Fibroblast of gingiva (primary cell): ENCODE results near the gene KCNMB1.

Experiments used
- DNase-seq: peaks from one replicate; pipeline ENCODE4 v3.0.0-alpha.2; 2011; ENCODE audit warnings: low read depth

KCNMB1 gene

DNA sequence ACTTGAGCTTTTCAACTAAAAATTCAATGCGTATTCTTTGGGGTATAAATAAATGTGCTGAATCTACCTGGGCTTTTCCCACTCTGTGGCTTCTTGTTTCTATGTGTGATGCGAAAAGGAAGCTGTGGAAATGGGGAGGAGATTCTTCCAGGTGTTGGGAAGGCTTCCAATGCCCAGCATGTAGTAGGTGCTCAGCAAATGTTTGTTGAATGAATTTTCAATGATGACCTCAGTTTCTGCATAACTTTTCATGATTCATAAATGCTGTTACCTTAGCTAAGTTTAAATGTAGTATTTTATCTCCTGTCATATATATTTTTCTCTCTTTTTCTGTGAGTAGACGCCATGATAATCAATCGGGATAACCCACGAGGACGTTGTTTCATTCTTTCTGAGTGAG is 25.6 kb upstream of the KCNMB1 start:
- no peak for DNase-seq

DNA sequence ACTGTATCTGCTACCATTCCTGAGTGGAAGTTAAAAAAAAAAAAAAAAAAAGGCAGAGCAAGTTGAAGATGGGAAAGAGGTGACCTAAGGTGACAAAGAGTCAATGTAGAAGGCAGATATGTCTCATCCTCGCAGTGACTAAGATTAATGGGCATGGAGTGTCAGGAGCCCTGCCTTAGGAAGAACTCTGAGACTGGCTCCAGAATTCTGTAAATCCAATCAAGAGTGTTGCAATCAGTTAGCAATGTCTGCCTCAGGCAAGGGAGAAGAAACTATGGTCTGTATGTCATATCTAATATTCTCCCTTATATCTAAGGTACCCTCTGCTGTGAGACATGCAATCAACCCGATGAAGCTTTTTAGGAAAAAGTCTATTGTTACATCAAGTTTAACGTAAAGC is 24.7 kb upstream of the KCNMB1 start:
- no peak for DNase-seq

DNA sequence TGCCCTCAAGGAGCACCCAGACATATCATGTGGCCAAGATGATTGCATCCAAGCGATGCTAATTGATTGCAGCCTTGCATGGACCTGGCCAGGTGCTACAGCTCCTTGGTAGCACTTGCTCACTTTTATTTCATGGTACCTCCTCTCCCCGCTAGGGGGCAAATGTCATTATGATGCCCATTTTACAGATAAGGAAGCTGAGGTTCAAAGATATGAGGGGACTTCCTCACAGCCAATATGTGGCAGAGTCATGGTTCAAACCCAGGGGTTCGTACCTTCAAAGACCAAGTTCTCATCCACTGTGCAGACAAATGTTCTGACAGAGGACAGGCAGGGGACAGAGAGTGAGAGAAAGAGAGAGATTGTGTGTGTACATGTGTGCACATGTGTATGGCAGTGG is 21.9 kb upstream of the KCNMB1 start:
- DNase-seq: no peak

- no peak for DNase-seq
These were observed 21.2 kb upstream of the KCNMB1 start for GRCh38 chr5:170410401-170410800.

- no peak for DNase-seq
These were observed 19.9 kb upstream of the KCNMB1 start for GRCh38 chr5:170408877-170409660.

DNA sequence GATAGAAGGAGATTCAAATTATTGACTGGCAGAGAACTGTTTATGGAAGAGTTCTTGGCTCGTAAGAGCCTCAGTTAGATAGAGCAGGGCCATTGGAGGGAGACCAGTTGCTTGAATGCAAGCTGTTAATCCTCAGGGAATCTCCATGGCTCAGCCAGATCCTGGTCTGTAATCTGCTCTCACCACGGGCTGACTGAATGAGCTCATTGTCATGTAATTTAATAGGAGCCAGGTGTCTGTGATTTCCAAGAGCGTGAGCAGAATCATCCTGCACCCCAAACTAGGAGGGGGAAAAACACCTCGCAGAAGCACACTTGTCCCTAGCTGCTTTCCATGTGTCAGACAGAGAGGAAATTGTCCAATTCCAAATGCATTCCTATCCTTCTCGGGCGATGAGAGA is 19.1 kb upstream of the KCNMB1 start:
- no peak for DNase-seq

DNA sequence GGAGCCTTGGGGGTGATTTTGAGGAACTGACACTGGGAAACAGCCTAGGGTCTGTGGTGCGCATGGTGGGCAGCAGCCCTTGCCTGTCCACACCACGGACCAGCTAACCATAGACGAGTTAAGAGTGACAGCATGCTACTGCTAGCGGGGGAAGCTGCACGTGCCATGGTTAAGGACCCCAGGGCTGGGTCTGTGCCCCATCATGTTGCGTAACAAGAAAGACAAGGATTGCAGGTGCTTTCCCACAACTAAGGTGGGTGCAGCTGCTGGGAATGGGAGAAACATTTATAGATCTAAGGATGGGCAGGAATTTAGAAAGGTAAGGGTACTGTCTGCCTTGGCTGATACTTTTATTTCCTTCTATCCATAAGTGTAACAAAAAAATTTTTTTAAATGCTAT is 17.9 kb upstream of the KCNMB1 start:
- DNase-seq: no peak

GRCh38 chr5:170405817-170406216 is 16.6 kb upstream of the KCNMB1 start:
- no peak for DNase-seq

GRCh38 chr5:170404398-170404797 is 15.2 kb upstream of the KCNMB1 start:
- no peak for DNase-seq

DNA sequence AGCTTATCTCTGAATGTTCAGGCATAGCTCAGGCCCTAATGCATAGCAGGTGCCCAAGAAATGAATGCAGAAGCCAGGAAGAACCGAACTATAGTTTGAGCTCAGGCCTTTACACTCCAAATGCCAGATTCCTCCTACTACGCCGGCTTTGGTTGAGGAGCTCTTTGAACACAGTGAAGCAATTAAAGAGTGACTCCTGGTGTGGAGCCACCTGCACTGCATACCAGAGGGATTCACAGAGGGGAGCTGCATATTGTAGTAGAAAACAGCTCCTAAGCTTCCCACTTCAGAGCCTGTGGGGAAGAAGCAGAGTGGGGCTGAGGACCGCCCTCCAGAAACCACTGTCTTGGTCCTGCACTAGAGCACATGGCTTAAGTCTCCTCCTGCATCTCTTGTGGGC is 14.5 kb upstream of the KCNMB1 start:
- DNase-seq: no peak

- no peak for DNase-seq
These were observed 13.3 kb upstream of the KCNMB1 start for GRCh38 chr5:170402508-170402907.

GRCh38 chr5:170397059-170397458 is 7.9 kb upstream of the KCNMB1 start:
- DNase-seq: no peak

DNA sequence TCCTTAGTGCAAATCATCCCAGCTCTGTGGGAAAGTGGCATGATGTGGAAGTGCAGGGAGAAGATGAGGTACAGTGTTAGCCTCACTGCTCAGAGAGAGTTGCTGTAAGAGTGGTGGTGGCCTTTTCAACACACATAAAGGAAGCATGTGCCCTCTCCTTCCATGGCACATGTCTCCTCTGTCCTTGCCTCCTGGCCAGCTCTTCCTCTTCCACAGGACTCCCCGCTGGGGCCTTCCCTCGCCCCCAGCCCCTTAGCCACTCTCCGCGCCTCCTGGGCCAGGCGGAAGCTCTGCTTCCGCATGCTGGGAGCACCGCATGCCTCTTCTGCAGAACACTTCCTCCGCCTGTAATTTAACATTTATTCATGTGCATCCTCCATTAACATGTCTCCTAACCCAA is 4.8 kb upstream of the KCNMB1 start:
- no peak for DNase-seq

DNA sequence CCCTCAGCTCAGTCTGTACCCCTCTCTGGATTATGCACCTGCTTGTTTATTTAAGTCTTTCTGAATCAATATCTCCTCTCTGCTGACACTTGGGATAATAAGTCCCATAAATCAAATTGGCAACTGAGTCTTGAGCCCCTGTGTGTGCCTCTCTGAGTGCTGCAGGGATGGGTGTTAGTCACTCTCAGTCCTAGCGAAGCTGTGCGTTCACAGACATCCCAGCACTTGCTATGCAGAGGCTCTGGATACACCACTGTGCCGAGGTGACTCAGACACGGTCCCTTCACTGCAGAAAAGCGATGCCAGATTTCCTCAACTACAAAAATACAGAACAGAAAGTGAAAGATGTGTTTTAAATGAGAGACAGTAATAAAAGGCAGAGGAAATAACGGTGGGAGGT is 4.1 kb upstream of the KCNMB1 start:
- no peak for DNase-seq

DNA sequence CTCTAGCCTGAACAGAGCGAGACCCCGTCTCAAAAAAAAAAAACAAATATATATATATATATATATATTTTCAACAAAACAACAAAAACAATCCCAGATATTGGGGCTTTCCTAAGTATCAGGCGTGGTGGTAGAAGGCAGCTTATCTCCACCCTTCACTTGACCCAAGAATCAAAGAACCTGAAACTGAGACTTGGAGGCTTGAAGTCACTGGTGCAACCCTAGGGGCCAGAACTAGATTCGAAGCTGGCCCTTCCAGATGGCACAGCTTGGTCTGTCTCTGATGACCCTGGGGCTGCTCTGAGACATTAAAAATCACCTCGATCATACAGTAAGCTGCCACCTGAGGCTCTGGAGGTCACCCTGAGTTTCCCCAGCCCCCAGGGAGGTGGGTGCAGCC is 1.3 kb upstream of the KCNMB1 start:
- no peak for DNase-seq

DNA sequence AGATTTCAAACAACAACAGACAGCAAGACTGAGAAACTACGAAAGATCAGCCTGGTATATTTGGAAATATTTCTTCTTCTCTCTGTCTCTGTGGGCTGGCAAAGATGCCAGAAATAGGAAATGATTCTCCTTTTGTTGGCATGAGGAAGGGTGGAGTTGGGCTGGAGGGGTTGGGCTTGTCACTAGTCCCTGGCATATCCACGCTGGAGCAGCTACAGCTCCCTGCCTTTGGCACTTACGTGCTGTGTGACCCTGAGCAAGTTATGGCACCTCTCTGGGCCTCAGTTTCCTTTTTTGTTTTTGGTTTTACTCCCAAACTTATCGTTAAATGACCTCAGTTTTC is 354 bp upstream of the KCNMB1 start:
- no peak for DNase-seq

DNA sequence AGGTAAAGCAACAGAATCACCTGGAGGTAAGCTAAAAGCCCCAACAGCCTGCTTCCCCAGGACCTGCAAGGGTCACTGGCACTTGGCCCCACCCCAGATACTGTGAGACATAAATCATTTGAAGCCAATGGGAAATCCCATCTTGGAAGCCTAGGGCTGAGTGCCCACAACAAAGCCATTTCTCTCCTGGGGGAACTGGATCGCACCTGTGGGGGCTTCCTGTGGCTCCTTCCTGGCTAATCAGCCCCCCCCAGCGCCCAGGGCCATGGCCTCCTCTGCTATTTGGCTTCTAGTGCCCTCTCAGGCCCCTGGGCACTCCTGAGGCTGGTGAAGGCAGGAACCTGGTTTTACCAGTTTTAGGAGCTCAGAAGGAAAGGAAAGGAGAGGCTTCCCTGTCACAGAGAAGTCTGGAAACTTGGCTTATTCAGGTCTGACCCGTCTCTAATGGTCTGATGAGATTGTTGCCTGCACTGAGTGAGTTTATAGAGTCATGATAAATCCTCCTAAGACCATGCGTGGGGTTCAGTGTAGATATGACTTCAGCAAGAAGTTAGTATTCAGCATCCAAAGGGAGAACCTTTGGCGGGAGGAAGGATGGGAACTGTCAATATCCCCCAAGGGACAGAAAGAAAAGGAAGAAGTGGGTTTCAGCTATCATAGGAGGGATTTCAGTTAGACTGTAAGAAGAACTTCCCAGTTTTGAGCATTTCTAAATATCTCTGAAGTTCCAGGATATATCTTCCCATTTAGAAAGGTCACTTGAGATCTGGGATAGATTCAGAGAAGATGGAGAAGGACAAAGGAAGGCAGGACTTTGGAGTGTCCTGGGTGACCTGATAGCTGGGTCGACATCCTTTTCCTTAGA is 1.2 kb downstream of the KCNMB1 start:
- no peak for DNase-seq

DNA sequence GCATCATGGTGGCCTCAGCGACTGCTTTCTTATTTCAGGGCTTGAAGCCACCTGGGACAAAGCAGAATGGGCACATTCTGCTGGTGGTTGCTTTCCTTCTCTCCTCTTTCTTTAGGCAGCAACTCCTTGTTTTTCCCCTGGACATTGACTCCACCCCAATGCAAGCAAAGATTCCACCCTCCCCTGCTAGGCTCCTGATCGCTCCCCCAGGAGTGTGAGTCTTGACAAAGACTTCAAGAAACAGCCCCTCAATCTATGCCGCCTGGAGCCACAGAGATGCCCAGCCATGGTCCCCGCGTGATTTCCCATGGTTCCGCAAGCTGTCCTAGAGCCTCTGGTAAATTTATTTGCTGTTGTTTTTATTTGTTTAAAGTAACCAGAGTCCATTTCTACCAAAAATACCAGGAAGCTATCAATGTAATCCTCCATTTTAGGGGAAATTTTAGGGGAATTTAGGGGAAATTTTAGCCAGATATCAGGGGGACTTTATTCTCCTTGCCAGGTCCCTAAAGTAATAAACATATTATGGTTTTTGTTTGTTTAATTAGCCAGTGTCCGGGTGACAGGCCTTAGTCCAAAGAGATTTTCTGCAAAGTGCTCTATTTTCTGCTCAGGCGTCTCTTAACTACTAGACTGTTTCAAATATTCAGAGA is 2.3 kb downstream of the KCNMB1 start:
- DNase-seq: no peak

DNA sequence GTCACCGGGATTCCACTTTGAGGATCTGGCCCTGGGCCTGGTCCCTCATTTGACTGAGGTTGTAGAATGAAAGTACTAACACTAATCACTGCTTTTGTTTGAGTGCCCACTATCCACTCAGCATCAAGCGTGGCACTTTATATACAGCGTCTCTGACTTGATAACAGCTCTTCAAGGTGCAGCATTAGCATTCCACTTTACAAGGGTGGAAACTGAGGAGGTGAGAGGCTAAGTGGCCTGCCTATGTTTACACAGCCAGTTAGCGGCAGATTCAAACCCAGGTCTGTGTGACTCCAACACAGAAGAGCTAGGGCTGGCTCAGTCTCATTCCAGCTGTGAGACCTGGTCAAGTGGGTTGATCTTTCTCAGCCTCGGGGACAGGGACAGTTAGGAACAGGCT is 5.9 kb downstream of the KCNMB1 start:
- DNase-seq: no peak

DNA sequence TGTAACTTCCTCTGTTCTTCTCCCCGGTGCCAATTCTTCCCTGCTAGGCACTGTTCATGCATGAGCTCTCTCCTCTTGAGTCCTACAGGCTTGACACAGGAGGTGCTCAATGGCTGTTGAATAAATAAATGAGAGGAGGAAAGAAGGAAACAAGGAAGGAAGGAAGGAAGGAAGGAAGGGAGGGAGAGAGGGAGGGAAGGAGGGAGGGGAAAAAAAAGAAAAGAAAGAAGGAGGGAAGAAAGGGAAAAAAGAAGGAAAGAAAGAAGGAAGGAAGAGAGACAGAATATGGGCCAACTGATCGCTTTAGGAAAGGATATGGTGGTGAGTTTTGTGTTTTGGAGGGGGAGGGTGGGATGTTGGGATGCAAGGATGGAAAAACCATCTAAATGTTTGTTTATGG is 6.4 kb downstream of the KCNMB1 start:
- no peak for DNase-seq

DNA sequence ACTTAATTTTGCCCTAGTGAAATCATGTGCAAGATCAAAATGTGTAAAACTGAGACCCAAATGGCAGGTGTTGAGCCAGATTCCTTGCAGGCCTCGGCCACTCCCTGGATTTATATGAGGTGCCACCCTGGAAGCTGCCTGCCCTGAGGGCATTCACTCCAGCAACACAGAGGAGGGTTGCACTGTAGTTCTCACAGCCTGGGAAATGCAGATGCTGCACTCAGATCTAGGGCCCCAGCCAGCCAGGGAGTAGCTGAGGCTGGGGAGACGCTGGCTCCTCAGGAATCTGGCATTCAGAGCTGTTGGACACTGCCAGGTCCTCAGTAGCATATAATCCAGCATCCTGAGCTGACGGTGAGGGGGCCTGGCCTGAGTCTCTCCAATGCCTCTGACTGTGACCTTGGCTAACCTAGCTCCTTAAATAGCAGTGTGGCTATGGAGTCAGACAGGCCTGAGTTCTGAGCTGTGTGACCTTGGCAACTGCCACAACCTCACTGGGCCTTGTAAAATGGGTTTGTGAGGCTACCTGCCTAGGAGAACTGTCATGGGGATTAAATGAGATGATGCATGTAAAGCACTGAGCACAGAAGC is 8.7 kb downstream of the KCNMB1 start:
- DNase-seq: no peak

- no peak for DNase-seq
These were observed 10.4 kb downstream of the KCNMB1 start for GRCh38 chr5:170378740-170379139.

DNA sequence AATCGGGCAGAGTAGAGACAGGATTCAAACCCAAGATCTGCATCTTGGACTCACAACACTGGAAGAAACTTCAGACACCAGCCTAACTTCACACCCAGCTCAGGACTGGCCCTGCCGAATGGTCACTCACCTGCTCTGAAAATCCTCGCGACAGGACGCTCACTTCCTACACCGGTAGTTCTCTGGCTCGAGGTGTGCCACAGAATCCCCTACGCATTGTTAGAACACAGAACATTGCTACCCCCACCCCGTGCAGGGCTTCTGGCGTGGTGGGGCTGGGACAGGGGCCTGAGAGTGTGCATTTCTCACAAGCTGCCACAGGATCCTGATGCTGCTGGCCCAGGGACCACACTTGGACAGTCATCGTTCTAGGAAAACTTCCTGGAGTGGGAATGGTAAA is 12.1 kb downstream of the KCNMB1 start:
- no peak for DNase-seq
